HCT116 (cell line): ENCODE results near the gene RFX2. TPM values are rescaled to one million over a fixed set of nuclear protein-coding genes. Genes with fewer than 3 reads are reported as not detected.

Source experiments
- ATAC-seq: fragments of 200-7000 bp; cut with Tn5 transposase; 2 replicates; pipeline ENCODE4 v1.9.1; 2020; ENCODE audit warnings: mild to moderate bottlenecking, moderate library complexity
- BruUV-seq: library from RNA; stranded (reverse); fragments of 400-500 nt; replicated peaks from 2 replicates; lab custom pipeline; 2021; lab: Mats Ljungman, UMichigan
- CTCF ChIA-PET: fragments of 300-600 bp; sonication (Branson Sonifier 250); formaldehyde crosslinking; loops from one replicate; lab custom pipeline; 2021; ENCODE audit warnings: antibody characterized with exemption; lab: Charles Lee
- POLR2A ChIA-PET: fragments of 300-600, 350-600 bp; sonication (Branson Sonifier 250); formaldehyde crosslinking; loops from one replicate; lab custom pipeline; 2021; ENCODE audit warnings: antibody characterized with exemption; lab: Charles Lee
- RAD21 ChIA-PET, 2 experiments: fragments of 300-600 bp; sonication (Branson Sonifier 250); formaldehyde crosslinking; loops; one replicate each; lab custom pipeline; 2023; ENCODE audit warnings: low total read pairs in 2 of 2; ENCODE audit not compliant: uncharacterized antibody in 2 of 2, unreplicated experiment in 2 of 2, low non-redundant PET in 1 of 2; lab: Charles Lee
- DNase-seq: peaks from one replicate; pipeline ENCODE4 v3.0.0-alpha.2; 2010; ENCODE audit warnings: low read depth, low spot score
- H2AFZ ChIP-seq: fragments of 200-600 bp; shearing (Covaris generic), sonication (generic); 2 replicates; pipeline ENCODE4 v1.6.1; 2017; ENCODE audit warnings: low read depth, mixed run types, mixed read lengths, antibody characterized with exemption, low read length; ENCODE audit not compliant: poor library complexity, severe bottlenecking
- H3K27ac ChIP-seq: 2 replicates; pipeline ENCODE4 v1.5.1; 2012; ENCODE audit warnings: low read depth, low read length
- H3K27me3 ChIP-seq: fragments of 200-600 bp; sonication (generic); 2 replicates; pipeline ENCODE4 v1.6.1; 2016; ENCODE audit warnings: mixed run types, low read length, mixed read lengths; ENCODE audit not compliant: insufficient read depth
- H3K36me3 ChIP-seq, 2 experiments: fragments of 200-500 bp in 1 of 2; fragments of 200-600 bp in 1 of 2; sonication (Bioruptor generic) in 1 of 2; sonication (generic) in 1 of 2; 2 replicates each; pipeline versions ENCODE4 v1.5.1 to v1.6.1; 2014 to 2016; ENCODE audit warnings: low read length in 2 of 2, inconsistent platforms in 1 of 2, mixed read lengths in 1 of 2, mixed run types in 1 of 2; ENCODE audit not compliant: insufficient read depth in 2 of 2, control insufficient read depth in 1 of 2
- H3K4me1 ChIP-seq, 2 experiments: fragments of 200-600 bp in 1 of 2; sonication (generic) in 1 of 2; 2 replicates each; pipeline versions ENCODE4 v1.5.1 to v1.6.1; 2012 to 2017; ENCODE audit warnings: low read length in 2 of 2, inconsistent platforms in 1 of 2, mild to moderate bottlenecking in 1 of 2, mixed read lengths in 1 of 2, mixed run types in 1 of 2, moderate library complexity in 1 of 2; ENCODE audit not compliant: insufficient read depth in 2 of 2, control insufficient read depth in 1 of 2
- H3K4me2 ChIP-seq: fragments of 200-600 bp; sonication (generic); 2 replicates; pipeline ENCODE4 v1.6.1; 2017; ENCODE audit warnings: mixed run types, low read length, mixed read lengths
- H3K4me3 ChIP-seq, 2 experiments: fragments of 200-600 bp in 1 of 2; sonication (generic) in 1 of 2; replicated peaks in 1 of 2; 2 replicates each; pipeline ENCODE4 v1.5.1; 2011 to 2016; ENCODE audit warnings: low read length in 2 of 2, control low read depth in 1 of 2, low read depth in 1 of 2, mild to moderate bottlenecking in 1 of 2, mixed read lengths in 1 of 2, mixed run types in 1 of 2
- H3K79me2 ChIP-seq: fragments of 200-600 bp; sonication (generic); 2 replicates; pipeline ENCODE4 v1.6.1; 2017; ENCODE audit warnings: mild to moderate bottlenecking, mixed run types, low read length, moderate library complexity, mixed read lengths; ENCODE audit not compliant: insufficient read depth
- H3K9ac ChIP-seq: fragments of 200-600 bp; sonication (generic); 2 replicates; pipeline ENCODE4 v1.6.1; 2016; ENCODE audit warnings: low read length, mixed read lengths
- H3K9me2 ChIP-seq: fragments of 200-600 bp; sonication (generic), shearing (Covaris generic); 2 replicates; pipeline ENCODE4 v1.6.1; 2017; ENCODE audit warnings: mixed run types, mild to moderate bottlenecking, moderate library complexity; ENCODE audit not compliant: insufficient read depth
- H3K9me3 ChIP-seq, 2 experiments: fragments of 200-500 bp in 1 of 2; fragments of 200-600 bp in 1 of 2; sonication (Bioruptor generic) in 1 of 2; sonication (generic) in 1 of 2; 2 replicates each; pipeline ENCODE4 v1.6.1; 2014 to 2017; ENCODE audit warnings: low read length in 2 of 2, mixed read lengths in 2 of 2, inconsistent platforms in 1 of 2, low read depth in 1 of 2, mild to moderate bottlenecking in 1 of 2, mixed run types in 1 of 2, moderate library complexity in 1 of 2; ENCODE audit not compliant: control insufficient read depth in 1 of 2, insufficient read depth in 1 of 2
- H4K20me1 ChIP-seq: fragments of 200-600 bp; sonication (generic), shearing (Covaris generic); 2 replicates; pipeline ENCODE4 v1.6.1; 2017; ENCODE audit warnings: mixed run types, mild to moderate bottlenecking, moderate library complexity; ENCODE audit not compliant: insufficient read depth
- EGR1 ChIP-seq: IDR thresholded peaks from 2 replicates; pipeline ENCODE4 v1.6.1; 2012; ENCODE audit warnings: low read depth
- EZH2 ChIP-seq: fragments of 200-600 bp; sonication (generic); IDR thresholded peaks from 2 replicates; pipeline ENCODE4 v1.6.1; 2017; ENCODE audit warnings: antibody characterized with exemption, mixed run types
- MAX ChIP-seq: IDR thresholded peaks from 2 replicates; pipeline ENCODE4 v1.6.1; 2012
- POLR2A ChIP-seq: IDR thresholded peaks from 2 replicates; pipeline ENCODE4 v1.7.0; 2011; ENCODE audit warnings: borderline replicate concordance; ENCODE audit not compliant: insufficient read depth, insufficient read length; ENCODE audit errors: extremely low read depth
- REST ChIP-seq: IDR thresholded peaks from 2 replicates; pipeline ENCODE4 v1.6.1; 2012; ENCODE audit warnings: low read depth
- ZNF274 ChIP-seq: fragments of 200-500 bp; sonication (Bioruptor generic); IDR thresholded peaks from 2 replicates; pipeline ENCODE4 v1.6.1; 2014; ENCODE audit warnings: mild to moderate bottlenecking, low read depth, low read length, inconsistent platforms
- intact Hi-C: fragments of 100-400 bp; cut with micrococcal nuclease; formaldehyde crosslinking; loops from 2 replicates; pipeline ENCODE4 v1.10.0; 2022
- total RNA-seq: library from RNA; stranded (reverse); gene quantifications from one replicate; pipeline ENCODE4 v1.2.1, GENCODE V29; 2021; ENCODE audit not compliant: unreplicated experiment

The RFX2 gene
- total RNA-seq, 1 experiment from 2014 or later: 13.7 TPM

GRCh38 chr19:5973867-5974635 lies 136.2 kb downstream of the RFX2 start:
- H3K27me3 ChIP-seq: no peaks in the 10 kb centered on the region
- RAD21 ChIA-PET: no interaction called here
- peaks cover 5 to 15% of the 10 kb centered on the region in 2 experiments for H3K4me1 ChIP-seq
- no peaks in the 10 kb centered on the region for H3K9me3 ChIP-seq
- ATAC-seq (no peak), DNase-seq (no peak)
- H4K20me1 ChIP-seq: no peaks in the 10 kb centered on the region
- H2AFZ ChIP-seq: no peak overlapping the region
- intact Hi-C loops: no loop called here
- no peak overlapping the region for H3K4me3 ChIP-seq
- no peaks in the 10 kb centered on the region for H3K9me2 ChIP-seq
- no peak overlapping the region for H3K4me2 ChIP-seq
- no peak overlapping the region for H3K27ac ChIP-seq
- peaks cover 2 to 22% of the 10 kb centered on the region in 2 experiments; a peak in 3 of 4 replicates for H3K36me3 ChIP-seq
- POLR2A ChIA-PET: no interaction called here
- TF ChIP-seq EGR1 (no peak), POLR2A (no peak), ZNF274 (no peak), MAX (no peak), REST (no peak), EZH2 (no peak)
- H3K9ac ChIP-seq: no peak overlapping the region
- BruUV-seq: no TSS peak
- H3K79me2 ChIP-seq: peaks cover 96% of the 10 kb centered on the region
- CTCF ChIA-PET: no interaction called here
